SW 1271 (cell line): Measurements from ENCODE around the gene KRCC1.
A peak's percentile ranks its signal among the peaks of the same experiment; 100 is the strongest.
"Not testable (repeated sequence)": the region's sequence is repeated elsewhere in the genome, so short reads cannot be mapped to it uniquely, and the experiment has no call there.

Experiments
- DNase-seq, 2 experiments: peaks; one replicate each; lab custom pipeline; 2025; lab: John Stamatoyannopoulos, UW

Gene KRCC1

DNA sequence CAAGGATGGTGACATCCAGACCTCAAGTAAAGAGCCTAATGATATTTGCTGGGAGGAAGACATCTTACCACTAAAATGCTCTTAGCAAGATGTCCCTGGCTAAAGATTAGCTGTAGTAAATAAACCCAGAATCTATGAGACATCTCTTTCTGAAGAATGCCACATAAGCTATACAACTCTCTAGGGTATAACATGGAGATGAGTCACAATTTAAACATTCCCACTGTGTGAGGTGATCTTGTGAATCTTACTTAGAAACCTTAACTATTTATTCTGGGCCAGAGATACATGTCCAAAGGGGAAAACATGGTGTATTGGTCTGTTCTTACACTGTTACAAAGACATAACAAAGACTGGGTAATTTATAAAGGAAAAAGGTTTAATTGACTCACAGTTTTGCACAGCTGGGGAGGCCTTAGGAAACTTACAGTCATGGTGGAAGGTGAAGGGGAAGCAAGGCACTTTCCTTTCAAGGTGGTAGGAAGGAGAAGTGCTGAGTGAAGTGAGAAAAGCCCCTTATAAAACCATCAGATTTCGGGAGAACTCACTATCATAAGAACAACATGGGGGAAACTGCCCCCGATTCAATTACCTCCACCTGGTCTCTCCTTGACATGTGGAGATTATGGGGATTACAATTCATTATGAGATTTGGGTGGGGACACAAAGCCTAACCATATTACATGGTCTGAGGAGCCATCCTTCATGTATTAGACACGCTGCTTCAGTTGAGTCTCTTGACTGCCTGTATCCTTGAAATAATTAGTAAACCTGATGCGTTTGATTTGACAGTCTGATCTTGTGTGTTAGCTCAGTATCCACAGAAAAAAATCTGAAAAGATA lies 17.1 kb downstream of the KRCC1 start:
- DNase-seq = peak in 1 of 2 experiments; percentile 36

DNA sequence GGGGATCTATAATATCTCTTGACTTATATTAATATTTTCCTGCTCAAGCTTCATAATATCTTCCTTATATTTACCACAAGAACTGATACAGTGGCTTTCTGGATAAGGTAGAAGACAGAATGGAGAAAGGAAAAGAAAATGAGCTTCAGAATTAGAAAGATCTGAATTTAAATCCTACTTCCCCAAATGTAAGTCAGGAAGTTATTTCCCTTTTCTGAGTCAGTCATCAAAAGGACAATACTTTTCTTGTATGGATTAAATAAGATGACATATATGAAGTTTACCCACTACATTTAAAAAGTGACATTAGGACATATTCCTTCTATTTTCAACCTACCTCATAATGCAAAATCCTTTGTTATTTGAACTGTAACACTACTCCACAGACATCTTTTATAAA lies 19.0 kb downstream of the KRCC1 start:
- DNase-seq = no peak

DNA sequence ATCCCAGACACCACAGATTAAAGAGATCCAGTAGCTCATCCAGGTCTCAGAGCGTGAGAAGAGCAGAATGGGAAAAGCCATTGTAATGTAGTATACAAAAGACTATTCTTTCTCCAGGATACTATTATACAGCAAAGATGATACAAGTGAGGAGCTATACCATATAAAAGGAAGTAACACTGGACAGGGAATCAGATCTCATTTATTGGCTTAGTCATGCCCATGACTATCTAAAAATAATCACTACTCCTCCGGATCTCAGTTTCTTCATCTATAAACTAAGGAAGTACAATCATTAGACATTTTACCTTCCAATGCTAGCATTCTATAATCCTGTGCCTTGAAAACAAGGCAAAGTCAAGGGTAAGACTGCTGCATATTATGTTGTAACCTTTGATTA lies 19.4 kb downstream of the KRCC1 start:
- DNase-seq = no peak

DNA sequence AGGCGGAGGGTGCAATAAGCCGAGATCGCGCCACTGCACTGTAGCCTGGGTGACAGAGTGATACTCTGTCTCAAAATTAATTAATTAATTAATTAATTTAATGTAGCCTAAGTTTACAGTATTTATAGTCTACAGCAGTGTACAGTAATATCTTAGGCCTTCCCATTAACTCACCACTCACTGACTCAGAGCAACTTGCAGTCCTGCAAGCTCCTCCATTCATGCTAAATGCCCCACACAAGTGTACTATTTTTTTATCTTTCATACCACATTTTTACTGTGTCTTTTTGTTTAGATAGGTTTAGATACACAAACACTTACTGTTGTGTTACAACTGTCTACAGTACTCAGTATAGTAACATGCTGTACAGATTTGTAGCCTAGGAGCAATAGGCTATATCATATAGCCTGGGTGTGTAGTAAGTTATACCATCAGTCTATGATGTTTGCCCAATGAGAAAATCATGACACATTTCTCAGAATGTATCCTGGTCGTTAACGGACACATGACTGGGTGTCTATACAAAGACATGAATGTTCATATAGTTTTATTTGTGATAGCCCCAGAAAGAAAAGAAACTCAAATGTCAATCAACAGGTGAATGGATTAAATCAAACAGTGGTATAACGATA lies 23.4 kb downstream of the KRCC1 start:
- DNase-seq = no peak

DNA sequence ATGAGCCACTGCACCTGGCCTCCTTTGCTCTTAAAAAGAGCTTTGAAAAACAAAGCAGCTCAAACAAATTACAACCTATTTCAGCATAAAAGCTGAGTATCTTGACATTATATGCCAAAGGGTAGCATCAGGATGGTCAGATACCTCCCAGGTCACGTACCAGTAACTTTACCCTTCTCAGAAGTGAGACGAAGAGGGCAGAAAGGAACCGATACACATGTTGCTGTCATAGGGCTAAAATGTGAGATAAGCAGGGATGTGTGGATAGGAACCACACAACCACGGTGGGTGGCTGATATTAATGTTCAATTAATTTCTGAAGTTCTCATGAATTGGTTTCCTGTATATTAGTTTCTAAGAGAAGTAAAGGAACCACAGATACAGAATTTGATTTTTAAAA lies 26.7 kb downstream of the KRCC1 start:
- DNase-seq = no peak

DNA sequence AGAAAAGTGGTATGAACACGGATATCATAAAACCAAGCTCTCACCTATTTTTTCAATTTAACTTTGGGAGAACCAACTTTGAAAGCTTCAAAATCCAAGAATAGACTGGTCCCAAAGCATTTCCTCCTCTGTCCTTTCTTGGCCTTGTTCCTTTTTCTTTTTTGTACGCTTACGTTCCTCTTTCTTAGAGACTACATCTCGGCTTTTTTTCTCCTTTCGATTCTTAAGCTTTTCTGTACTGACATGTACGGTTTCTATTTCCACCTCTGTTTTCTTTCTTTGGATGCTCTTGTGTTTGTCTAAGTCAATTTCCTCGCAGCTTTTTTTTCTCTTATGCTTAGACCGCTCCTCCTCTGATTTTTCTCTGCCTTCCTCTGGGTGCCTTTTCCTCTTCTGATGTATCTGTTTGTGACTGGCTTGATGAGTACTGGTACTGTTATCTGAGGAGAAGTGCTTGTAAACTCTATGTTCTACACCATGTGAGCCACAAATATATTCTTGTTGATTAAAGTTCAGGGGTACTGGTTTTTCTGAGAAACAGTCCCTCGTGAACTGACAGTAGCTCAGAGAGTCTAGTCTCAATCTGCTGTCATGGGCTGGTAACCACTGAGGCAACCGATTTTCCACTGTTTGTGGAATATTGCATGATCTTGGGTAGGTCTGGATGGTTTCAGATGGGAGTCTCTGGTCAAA lies 27.7 kb downstream of the KRCC1 start:
- no peak for DNase-seq

DNA sequence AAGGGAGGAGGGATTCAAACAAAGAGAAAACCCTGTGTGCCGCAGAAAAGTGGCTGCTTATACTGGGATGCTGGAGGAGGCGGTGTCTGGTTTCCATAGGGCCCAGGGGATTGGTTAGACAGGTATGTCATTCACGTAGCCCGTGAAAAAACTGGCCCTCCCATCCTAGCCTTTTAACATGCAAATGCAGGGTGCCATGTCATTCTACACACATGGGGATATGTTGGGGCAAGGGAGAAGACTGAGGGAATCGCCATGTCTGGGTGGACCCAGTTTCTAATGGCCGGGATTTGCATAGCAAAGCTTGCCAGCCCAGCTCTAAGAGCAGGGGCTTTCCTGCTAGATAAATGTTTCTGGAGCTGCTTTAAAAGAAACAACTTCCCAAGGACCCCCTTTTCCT lies 31.1 kb downstream of the KRCC1 start:
- no peak for DNase-seq

DNA sequence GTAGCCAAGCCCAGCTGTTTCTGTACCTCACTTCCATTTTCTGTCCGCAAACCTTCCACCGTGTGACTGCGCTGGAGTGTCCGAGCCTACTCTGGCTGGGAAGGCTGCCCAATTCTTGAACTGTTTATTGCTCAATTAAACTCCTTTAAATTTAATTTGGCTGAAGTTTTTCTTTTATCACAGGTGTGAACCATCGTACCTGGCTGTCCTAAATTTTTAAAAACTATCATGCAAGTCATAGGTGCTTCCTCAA lies 33.0 kb downstream of the KRCC1 start:
- DNase-seq = no peak

DNA sequence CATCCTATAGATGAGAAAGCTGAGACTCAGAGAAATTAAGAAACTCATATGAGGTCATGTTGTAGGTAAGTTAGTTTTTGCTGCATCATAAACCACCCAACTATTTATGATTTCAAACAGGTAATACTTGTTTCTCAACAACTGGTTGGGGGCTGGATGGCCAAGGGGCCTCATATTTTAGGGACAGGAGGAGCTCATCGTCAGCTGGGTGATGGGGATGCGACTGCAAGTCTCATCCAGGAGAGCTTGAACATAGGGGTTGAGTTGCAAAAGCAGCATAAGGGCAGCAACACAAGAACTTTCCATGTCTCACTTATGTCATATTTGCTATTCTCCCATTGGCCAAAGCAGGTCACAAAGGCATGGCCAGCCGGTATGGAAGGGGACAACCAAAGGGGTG lies 35.6 kb downstream of the KRCC1 start:
- no peak for DNase-seq

DNA sequence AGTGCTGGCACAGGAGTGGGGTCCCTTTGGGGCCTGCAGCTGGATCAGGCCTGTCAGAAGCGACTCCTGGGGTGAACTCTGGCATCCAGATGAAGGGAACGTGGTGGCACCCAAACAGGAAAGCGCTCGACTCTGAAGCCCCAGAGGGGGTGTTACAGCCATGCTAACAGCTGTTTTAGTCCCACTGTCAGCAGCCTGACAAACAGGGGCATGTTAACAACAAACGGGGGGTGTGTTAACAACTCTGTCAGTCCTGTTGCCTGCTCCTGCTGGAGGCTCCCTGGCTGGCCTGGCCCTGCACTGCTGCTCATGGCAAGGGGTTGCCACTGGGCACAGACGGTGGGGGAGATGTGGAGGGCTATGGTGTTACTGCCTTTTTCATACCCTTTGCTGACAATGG lies 36.7 kb downstream of the KRCC1 start:
- DNase-seq = no peak

DNA sequence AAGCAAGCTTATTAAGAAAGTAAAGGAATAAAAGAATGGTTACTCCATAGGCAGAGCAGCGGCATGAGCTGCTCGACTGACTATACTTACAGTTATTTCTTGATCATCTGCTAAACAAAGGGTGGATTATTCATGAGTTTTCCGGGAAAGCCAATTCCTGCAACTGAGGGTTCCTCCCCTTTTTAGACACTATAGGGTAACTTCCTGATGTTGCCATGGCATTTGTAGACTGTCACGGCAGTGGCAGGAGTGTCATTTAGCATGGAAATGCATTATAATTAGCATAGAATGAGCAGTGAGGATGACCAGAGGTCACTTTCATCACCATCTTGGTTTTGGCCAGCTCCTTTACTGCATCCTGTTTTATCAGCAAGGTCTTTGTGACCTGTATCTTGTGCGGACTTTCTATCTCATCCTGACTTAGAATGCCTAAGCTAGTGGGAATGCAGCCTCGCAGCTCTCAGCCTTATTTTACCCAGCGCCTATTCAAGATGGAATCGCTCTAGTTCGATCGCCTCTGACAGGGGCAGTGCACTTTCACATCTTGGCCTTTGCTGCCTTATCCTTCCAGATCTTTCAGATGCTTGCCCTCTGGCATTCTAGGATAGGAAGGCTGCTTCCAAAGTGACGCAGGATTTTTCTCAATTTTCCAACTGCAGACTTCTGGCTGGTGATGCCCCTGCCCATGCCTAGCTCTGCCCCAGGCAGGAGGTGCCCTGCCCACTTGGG lies 37.3 kb downstream of the KRCC1 start:
- not testable (repeated sequence) for DNase-seq

DNA sequence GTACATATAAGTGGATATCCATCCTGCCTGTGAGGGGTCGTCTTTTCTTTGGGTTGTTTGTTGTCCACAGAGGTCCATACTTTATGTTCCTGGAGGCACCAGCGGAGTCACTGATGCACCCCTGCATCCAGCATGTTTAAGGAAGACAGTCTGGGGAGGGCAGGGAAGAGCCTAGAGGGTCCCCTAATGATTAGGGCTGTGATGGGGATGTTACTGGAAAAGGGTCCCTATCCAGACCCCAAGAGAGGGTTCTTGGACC lies 37.9 kb downstream of the KRCC1 start:
- DNase-seq = not testable (repeated sequence)

DNA sequence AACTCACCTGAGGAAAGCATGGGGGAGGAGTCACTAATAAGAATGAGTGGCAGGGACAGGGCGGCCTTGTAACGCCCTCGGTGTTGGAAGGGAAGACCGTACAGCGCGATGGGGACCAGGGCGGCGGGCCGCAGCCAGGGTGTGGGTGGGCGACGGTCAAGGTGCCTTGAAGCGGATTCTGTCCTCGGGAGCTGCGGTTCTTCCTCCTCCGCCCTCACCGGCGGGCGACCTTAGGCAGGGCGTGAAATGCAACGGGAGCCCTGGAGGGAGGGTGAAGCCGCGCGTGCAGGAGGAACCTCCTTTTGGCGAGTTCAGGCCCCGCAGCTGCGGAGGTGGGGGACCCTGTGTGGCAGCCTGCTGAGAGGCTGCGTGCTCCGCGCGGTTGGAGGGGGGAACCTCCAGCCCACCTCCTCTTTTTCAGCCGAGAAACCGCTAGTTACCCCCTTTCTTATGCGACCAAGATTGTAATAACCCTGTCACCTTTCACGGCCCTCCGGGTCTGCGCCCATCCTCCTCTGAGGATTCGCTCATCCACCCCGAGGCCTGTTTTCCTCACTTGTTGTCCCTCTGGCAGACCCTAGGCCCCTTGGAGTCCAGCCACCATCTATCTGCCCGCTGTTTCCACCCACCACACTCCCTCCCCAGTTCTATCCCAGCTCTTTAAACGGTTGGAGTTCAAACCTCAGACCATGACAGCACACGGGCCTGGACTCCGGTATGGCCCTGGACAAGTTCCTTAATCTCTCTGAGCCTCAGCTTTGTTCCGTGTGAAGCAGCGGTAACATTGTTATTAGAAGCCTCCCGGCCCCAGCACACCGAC lies 38.4 kb downstream of the KRCC1 start:
- DNase-seq = no peak

DNA sequence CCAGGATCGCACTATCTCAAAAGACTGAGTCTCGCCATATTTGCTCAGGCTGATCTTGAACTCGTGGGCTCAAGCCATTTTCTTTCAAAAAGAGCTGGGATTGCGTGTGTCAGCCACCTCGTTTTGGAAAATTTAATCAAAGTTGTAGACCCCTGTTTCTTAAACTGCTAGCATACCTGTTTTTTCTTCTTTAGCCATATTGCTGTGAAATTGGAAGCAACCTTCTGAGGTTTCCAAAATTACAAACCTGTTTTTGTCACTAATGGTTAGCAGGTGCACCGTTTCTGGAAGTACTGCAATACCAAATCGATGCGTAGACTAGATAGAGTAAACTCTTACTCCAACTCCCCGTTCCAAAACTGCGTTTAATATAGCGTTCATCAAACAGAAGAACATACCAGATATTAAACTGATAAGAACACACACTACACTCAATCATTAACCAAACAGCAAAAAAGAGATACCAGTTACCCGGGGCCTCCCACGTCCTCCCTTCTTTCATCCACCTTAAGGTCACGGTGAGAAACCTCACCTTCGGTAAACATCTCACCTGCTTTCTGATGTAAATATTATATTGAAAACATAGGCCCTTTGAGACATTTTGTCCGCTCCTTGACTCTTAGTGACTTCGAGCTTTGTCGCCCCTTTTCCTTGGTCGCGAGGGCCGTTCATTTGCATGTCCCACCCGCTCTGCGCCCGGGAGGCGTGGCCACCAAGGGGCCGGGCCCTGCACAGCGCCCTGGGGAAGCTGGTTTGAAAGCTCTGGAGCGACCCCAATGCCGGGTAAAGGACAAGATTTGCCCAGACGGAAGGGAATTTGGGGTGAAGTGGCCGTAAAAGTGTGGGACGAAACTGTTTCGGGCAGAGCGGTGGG lies 39.3 kb downstream of the KRCC1 start, which contains the start of gene RNU2-63P:
Gene RNU2-63P, minus strand, starts transcription at position 462 of the 874 bp plus-strand sequence.
- no peak for DNase-seq

DNA sequence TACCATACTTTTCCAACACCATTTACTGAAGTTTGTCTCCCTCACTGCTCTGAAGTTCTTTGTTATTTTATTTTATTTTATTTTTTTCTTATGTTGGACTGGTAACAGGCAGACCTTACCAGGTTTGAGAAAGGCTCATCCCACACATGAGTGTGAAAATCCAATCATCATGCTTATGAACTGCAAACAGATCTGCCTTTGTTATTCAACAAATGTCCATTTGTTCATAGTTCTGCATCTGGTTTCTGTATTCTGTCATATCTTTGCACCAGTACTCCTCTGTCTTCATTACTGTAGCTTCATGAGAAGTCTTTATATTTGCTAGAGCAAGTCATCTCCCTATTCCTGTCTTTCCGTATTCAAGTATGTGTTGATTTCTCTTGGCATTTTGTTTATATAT lies 44.6 kb downstream of the KRCC1 start:
- DNase-seq = no peak

DNA sequence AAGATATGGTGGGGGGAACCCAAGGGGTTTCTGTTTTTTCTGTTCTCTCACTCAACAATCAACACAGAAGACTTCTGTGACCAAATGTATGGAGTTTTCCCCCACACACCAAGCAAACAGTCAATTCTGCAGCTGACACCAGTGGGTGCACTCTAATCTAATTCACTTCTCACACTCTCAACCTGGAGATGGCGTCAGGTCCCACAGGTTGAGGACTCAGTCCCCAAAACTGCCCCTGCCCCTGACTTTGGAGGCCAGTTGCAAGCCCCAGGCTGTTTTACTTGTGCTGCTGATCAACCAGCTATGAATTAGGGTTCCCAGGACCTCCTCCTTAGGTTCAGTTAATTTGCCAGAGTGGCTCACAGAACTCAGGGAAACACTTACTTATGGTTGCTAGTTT lies 45.4 kb downstream of the KRCC1 start:
- no peak for DNase-seq

DNA sequence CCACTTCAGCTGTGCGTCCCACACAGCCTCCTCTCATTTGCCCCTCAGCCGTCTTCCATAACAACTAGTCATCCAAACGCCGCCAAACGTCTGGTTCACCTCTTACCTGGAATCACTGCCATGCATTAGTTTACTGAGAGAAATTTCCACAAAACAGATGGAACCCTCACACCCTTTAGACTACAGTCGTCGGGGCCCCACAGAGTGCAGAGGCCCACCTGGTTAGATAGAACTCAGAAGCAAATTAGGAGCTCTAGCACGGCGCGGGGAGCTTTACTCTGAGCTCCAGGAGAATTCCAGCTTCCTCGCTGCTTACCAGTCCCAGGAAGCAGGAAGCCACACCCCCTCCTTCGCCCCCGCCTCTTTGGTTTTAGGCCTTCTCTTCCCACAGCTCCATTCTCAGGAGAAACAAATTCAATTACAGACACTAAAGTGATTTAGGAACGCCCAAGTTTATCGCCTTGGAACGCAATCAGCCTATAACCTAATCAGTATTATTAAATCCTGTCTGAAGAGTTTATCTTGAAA lies 48.6 kb downstream of the KRCC1 start:
- no peak for DNase-seq

DNA sequence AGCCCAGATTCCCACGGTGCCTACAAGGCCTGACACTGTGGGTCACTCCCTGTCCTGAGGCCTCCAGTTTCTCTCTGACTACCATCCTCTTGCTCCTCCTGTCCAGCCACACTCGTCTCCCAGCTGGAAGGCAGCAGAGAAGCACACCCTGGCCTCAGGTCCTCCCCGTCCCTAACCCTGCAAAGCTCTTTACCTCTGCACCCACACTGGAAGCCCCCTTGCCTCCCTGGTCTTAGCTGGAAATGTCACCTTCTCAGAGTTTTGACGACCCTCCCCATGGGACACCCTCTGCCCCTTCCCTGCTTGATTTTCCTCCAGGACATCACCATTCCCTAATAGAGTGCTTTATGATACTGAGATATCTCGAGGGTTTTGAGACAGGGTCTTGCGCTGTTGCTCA lies 49.8 kb downstream of the KRCC1 start:
- no peak for DNase-seq

DNA sequence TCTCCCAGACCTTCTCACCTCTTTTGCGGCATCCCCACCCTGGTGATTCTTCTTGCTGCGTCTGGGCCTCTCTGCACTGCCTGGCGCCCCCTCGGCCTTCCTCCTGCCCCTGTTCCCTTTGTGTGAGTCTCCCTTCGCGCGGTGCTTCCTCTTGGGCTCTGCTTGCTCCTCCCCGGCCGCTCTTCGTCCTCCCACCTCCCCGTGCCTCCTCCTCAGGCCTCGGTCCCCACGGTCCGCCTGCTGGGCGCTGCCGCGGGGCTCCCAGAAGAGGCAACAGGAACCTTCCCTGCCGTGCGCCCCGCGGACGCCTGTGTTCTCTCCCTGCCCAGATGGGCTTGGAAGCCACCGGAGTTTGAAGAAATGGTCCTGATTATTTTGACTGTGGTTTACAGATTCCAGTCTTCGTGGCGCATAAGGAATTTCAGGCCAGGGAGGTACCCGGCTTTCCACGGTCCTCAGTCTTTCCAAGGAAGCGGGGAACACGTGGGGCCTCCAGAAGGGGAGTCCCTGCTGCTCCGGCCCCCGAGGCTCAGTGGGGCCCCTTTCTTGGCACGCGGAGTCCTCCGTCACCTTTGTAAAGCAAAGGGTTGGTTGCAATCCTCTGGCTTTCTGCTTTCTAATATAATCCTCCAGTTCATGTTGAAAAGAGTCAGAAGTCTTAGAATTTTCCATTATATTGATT lies 52.4 kb downstream of the KRCC1 start:
- DNase-seq = no peak

DNA sequence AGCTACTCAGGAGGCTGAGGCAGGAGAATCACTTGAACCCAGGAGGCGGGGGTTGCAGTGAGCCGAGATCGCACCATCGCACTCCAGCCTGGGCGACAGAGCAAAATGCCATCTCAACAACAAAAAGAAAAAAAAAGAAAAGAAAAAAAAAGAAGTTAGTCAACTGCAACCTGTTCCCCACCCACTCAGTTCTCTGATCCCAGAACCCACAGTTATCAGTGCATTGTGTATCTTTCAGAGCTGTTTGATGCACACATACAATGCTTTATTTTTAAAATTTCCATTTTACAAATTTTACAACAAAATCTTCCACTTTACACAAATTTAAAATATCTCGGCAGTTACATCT lies 53.2 kb downstream of the KRCC1 start:
- DNase-seq = no peak
